EH (cell line): ENCODE results near the gene PRDM16.

Experiments
- DNase-seq: peaks from one replicate; pipeline ENCODE4 v3.0.0-alpha.2; 2015; ENCODE audit warnings: low read depth

The PRDM16 gene

GRCh38 chr1:3069491-3070308 lies 697 bp downstream of the PRDM16 start:
- peak; percentile 48 for DNase-seq

GRCh38 chr1:3070309-3070643 lies 1.3 kb downstream of the PRDM16 start:
- DNase-seq = no peak

- no peak for DNase-seq
Observed at GRCh38 chr1:3070644-3071564, 1.9 kb downstream of the PRDM16 start.

GRCh38 chr1:3071565-3072390 lies 2.8 kb downstream of the PRDM16 start:
- DNase-seq = no peak

- DNase-seq = no peak
Observed at GRCh38 chr1:3072391-3073185, 3.6 kb downstream of the PRDM16 start.

- no peak for DNase-seq
Observed at GRCh38 chr1:3073186-3073488, 4.1 kb downstream of the PRDM16 start.

GRCh38 chr1:3073489-3074296 lies 4.7 kb downstream of the PRDM16 start:
- DNase-seq = no peak

- DNase-seq = no peak
Observed at GRCh38 chr1:3074297-3074741, 5.3 kb downstream of the PRDM16 start.

- no peak for DNase-seq
Observed at GRCh38 chr1:3074800-3075199, 5.8 kb downstream of the PRDM16 start.

GRCh38 chr1:3075666-3076362 lies 6.8 kb downstream of the PRDM16 start:
- DNase-seq = no peak

GRCh38 chr1:3076363-3076740 lies 7.3 kb downstream of the PRDM16 start:
- DNase-seq = no peak

- no peak for DNase-seq
Observed at GRCh38 chr1:3077081-3077480, 8.1 kb downstream of the PRDM16 start.

- DNase-seq = no peak
Observed at GRCh38 chr1:3077561-3077960, 8.6 kb downstream of the PRDM16 start.

GRCh38 chr1:3078430-3078861 lies 9.4 kb downstream of the PRDM16 start:
- DNase-seq = no peak

GRCh38 chr1:3078871-3079270 lies 9.9 kb downstream of the PRDM16 start:
- DNase-seq = no peak

GRCh38 chr1:3079381-3080052 lies 10.5 kb downstream of the PRDM16 start:
- no peak for DNase-seq

- DNase-seq = no peak
Observed at GRCh38 chr1:3080053-3080955, 11.3 kb downstream of the PRDM16 start.

GRCh38 chr1:3081171-3081683 lies 12.2 kb downstream of the PRDM16 start:
- no peak for DNase-seq
